Brain microvascular endothelial cell (primary cell): ENCODE data around the gene NOS3.
A peak's percentile ranks its signal among the peaks of the same experiment; 100 is the strongest.
"Not testable (repeated sequence)": the region's sequence is repeated elsewhere in the genome, so short reads cannot be mapped to it uniquely, and the experiment has no call there.

Experiments
- DNase-seq: peaks from one replicate; pipeline ENCODE4 v3.0.0-alpha.2; 2020
- H3K27ac ChIP-seq: fragments of 250-450 bp; sonication (Bioruptor Pico); 2 replicates; pipeline ENCODE4 v1.5.1; 2020; ENCODE audit warnings: mild to moderate bottlenecking, moderate library complexity
- H3K27me3 ChIP-seq: fragments of 250-450 bp; sonication (Bioruptor Pico); replicated peaks from 2 replicates; pipeline ENCODE4 v1.5.1; 2020; ENCODE audit warnings: mild to moderate bottlenecking
- H3K36me3 ChIP-seq: fragments of 250-450 bp; sonication (Bioruptor Pico); replicated peaks from 2 replicates; pipeline ENCODE4 v1.5.1; 2020; ENCODE audit warnings: mild to moderate bottlenecking
- H3K4me3 ChIP-seq: 2 replicates; pipeline ENCODE4 v1.5.1; 2011; ENCODE audit warnings: low read depth, mild to moderate bottlenecking, control low read depth, low read length, moderate library complexity
- CTCF ChIP-seq: IDR thresholded peaks from 2 replicates; pipeline ENCODE4 v1.5.1; 2011; ENCODE audit warnings: low read depth, mild to moderate bottlenecking, moderate library complexity, low read length, control low read depth, inconsistent platforms; ENCODE audit errors: missing control alignments
- in situ Hi-C: cut with HindIII; loops from 2 replicates; pipeline ENCODE4 v1.10.0; 2017; ENCODE audit warnings: low sequenced_read_pairs, low pct_ligation_motif_present

Gene NOS3

DNA sequence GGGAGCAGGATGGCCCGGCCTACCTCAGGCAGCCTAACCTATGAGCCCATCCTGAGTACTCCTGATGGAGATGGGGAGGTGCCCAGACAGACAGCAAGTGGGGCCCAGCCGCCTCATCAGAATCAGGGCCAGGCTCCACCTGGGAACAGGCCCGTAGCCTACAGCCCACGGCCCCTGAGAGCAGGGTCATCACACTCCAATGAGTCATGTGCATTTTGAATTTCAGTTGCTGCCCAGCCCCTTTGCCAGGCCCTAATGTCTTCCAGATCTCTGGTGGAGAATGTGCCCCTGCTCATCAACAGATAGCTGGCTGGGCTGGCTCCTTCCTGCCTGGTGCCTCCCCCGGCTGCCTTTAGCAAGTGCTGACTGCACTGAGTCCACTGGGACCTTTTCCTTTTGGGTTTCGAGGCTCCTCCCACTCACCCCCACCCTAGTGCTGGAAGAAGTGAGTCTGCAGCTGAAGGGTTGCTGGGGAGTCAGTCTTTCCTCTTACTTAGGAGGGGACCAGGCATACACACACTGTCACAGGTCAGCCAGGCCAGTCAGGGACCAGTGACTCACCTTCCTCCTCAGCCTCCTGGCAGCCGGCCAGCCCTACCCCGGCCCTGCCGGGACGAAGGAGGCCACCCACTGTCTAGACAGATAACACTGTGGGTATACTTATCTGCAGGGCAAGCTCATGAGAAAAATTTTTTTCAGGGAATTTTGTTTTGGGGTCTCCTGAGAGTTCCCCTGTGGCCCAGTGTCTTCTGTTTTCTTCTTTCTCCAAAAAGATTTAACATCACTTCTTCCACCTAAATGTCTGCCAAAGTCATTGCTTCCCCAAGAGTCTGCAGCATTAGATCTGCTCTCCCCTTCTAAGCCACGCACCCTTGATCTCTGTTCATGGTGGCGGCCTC, 48.4 kb downstream of the NOS3 start:
- Histone ChIP-seq H3K27ac (peak overlapping the region; percentile 86), H3K27me3 (no peaks in the 10 kb centered on the region), H3K4me3 (no peak overlapping the region), H3K36me3 (peaks cover 34% of the 10 kb centered on the region)
- in situ Hi-C loops: no loop called here
- DNase-seq: peak; percentile 94
- TF ChIP-seq CTCF: no peak

- peak overlapping the region; percentile 86 for H3K27ac ChIP-seq
- H3K27me3 ChIP-seq: no peaks in the 10 kb centered on the region
- DNase-seq: no peak
- H3K36me3 ChIP-seq: peaks cover 26% of the 10 kb centered on the region
- TF ChIP-seq CTCF: no peak
- in situ Hi-C loops: no loop called here
- no peak overlapping the region for H3K4me3 ChIP-seq
These were observed 49.2 kb downstream of the NOS3 start for GRCh38 chr7:151039850-151040548.

GRCh38 chr7:151040616-151041375, 50.0 kb downstream of the NOS3 start:
- H3K36me3 ChIP-seq: peaks cover 18% of the 10 kb centered on the region
- DNase-seq: no peak
- no peak for TF ChIP-seq CTCF
- no peak overlapping the region for H3K4me3 ChIP-seq
- no peaks in the 10 kb centered on the region for H3K27me3 ChIP-seq
- H3K27ac ChIP-seq: no peak overlapping the region
- in situ Hi-C loops: no loop called here

GRCh38 chr7:151043449-151043848, 52.6 kb downstream of the NOS3 start:
- H3K27me3 ChIP-seq, in situ Hi-C loops, DNase-seq, H3K27ac ChIP-seq, H3K36me3 ChIP-seq, H3K4me3 ChIP-seq: not testable (repeated sequence)

- no peak for DNase-seq
- no peak overlapping the region for H3K27ac ChIP-seq
- no peak for TF ChIP-seq CTCF
- H3K4me3 ChIP-seq: no peak overlapping the region
- in situ Hi-C loops: no loop called here
- H3K36me3 ChIP-seq: no peaks in the 10 kb centered on the region
- no peaks in the 10 kb centered on the region for H3K27me3 ChIP-seq
These were observed 53.1 kb downstream of the NOS3 start for GRCh38 chr7:151043959-151044358.

DNA sequence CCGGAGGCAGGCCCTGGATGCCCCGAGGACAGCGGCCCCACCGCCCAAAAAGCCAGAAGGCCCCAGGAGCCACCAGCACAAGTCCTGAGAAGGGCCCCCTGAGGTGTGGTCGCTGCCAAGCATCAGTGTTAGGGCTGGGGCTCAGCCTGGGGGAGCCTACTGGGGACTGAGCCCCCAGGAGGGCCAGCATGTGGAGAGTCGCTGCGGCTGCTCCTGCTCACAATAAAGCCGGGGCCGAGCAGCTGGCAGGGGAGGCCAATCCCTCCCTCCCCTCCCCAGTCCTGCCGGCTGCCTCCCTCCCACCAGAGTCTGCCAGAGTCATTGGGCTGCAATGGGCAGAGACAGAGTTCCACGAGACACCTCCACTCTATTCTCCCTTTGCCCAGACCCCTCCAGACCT, 54.4 kb downstream of the NOS3 start:
- no peak for TF ChIP-seq CTCF
- peaks cover 4% of the 10 kb centered on the region for H3K27me3 ChIP-seq
- in situ Hi-C loops: no loop called here
- H3K27ac ChIP-seq: no peak overlapping the region
- H3K4me3 ChIP-seq: no peak overlapping the region
- DNase-seq: no peak
- no peaks in the 10 kb centered on the region for H3K36me3 ChIP-seq
